ENCODE results near the gene PLXNA4.

The PLXNA4 gene

GRCh38 chr7:132588596-132588995 lies 12.3 kb upstream of the PLXNA4 start:
- DNase-seq (ENCODE audit: low spot score) = no peak

GRCh38 chr7:132584796-132585494 lies 8.7 kb upstream of the PLXNA4 start:
- no peak for DNase-seq (ENCODE audit: low spot score)

DNA sequence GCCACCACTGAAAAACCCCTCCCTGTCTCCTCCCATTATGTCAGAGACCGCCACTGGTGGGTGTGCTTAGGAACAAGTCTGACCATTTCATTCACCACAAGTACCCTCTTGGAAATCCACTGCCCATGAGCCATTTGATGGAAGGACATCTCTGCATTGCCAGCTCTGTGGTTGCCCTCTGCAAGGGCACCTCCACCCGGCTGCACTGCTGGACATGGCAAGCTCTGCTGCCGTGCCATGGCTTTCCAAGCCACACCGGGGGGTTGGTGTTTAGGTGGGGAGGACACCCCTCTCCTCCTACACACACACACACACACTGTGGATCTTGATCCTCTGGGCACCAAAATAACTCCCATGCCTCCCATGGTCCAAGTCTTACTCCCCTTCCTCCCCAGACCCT lies 5.2 kb upstream of the PLXNA4 start:
- no peak for DNase-seq (ENCODE audit: low spot score)

GRCh38 chr7:132580717-132581285 lies 4.5 kb upstream of the PLXNA4 start:
- peak; percentile 77 for DNase-seq (ENCODE audit: low spot score)

- no peak for DNase-seq (ENCODE audit: low spot score)
These were observed 4.0 kb upstream of the PLXNA4 start for GRCh38 chr7:132580277-132580676.

- DNase-seq (ENCODE audit: low spot score) = no peak
These were observed 3.1 kb upstream of the PLXNA4 start for GRCh38 chr7:132579260-132579899.

GRCh38 chr7:132578826-132579225 lies 2.6 kb upstream of the PLXNA4 start:
- no peak for DNase-seq (ENCODE audit: low spot score)

DNA sequence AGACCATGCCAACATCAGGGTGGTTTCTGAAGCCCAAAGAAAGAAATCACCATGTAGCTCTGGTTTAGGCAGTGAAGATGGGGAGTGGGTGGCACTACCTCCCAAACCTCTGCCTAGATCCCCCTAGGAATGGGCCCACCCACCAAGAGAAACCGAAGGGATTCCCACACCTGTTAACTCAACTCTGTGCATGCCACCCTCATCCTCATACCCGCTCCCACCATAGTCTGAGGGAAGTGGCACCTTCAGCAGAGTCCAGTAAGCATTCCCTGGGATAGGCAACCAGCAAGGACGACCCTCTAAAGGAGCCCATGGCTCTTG lies 1.7 kb upstream of the PLXNA4 start:
- DNase-seq (ENCODE audit: low spot score) = no peak

DNA sequence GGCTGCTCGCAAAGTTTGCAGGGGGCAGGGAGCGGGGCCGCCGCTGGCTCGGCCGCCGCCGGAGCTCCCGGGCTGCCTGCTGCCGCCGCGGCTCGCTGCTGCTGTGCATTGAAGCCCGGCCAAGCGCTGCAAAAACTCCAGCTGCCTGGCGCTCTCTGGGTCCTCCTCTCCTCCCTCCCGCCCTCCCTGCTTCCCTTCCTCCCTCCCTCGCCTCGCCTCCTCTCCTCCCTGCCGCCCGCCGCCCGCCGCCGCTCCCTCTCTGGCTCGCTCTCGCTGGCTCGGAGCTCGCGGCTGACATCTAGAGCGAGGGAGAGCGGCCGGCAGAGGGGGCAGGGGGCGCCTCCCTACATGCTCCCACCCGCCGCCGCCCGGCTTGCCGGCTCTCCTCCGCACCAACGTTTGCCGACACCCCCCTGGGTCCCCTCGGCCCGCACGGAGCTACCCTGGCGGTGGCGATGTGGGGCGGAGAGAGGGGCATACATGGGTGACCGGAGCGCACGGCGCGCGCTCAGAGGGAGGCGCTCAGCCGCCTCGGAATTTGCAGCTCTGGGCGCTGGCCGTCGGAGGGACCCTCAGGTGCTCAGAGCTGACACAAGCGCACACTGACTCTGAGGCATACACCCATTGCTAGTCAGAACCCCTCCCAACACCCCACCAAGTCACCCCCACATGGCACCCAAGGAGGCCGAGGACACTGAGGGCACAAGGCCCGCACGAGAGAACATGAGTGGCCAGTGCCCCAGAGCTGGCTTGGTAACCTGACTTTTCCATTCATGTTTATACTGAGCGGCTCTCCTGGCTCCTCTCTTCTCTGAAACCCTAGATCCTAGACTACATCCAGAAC lies 1.2 kb upstream of the PLXNA4 start:
- no peak for DNase-seq (ENCODE audit: low spot score)

DNA sequence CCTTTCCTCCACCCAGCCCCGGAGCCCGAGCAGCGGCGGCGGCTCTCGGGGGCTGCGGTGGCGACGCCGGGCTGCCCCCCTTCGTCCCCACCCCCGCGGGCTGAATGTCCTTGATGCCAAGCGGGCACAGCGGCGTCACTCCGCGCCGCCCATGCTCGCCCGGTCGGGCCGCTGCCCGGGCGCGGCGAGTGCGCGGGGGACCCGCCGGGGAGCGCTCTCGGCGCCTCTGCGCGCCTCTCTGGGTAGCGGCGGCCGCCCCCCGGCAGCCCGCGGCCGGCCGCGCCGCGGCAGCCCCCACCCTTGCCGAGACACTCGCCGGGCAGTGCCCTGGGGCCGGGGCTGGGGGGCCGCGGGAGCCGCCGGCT lies 433 bp upstream of the PLXNA4 start:
- DNase-seq (ENCODE audit: low spot score) = no peak

- no peak for DNase-seq (ENCODE audit: low spot score)
These were observed 770 bp downstream of the PLXNA4 start for GRCh38 chr7:132575419-132575981.

- DNase-seq (ENCODE audit: low spot score) = no peak
These were observed 2.0 kb downstream of the PLXNA4 start for GRCh38 chr7:132574223-132574622.

DNA sequence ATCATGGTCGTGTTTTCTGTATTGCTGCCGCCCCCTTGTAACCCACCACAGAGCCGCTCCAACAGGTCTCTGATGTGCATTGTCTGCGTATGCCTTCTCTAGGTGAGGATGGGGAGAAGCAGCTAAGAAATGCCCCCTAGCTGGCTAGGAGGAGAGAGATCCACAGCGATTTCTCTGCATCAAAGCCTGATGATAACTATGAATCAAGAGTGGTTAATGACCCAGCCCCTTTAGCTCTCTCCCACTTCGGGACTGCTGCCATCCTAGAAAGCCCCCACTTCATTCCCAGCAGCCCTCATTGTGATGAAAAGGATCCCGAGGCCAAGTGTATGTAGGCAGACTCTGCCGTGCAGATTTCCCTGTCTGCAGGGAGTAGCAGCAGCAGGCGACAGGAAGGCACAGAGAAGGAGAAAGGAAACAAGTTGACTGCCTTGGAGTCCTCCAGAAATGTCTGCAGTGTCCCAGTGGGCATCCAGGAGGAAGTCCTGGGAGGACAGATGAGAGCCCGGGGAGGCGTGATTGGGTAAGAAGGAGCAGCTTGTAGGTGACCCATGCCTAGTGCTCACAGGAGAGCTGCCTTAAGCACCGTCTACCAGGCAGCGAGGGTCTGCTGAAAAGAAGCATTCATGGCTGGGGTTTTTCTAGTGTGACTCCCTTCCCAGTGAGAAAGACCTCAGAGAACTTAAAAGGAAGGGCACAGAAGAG lies 2.9 kb downstream of the PLXNA4 start:
- no peak for DNase-seq (ENCODE audit: low spot score)

- no peak for DNase-seq (ENCODE audit: low spot score)
These were observed 3.7 kb downstream of the PLXNA4 start for GRCh38 chr7:132572526-132572925.

DNA sequence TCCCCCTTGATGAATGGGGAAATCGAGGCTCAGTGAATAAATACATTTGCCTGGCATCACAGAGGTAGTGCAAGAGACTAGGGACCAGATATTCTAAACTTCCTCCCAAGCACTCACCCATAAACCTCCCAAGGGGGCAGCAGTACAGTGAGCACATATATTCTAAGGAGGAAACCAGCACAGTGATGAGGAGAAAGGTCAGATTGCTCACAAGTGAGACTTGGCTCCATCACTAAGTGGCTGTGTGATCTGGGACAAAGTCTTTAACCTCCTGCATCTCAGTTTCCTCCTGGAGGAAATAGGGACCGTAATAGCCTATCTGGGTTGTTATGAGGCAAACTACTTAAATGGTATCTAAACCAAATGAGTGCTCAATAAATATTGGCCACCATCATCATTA lies 4.3 kb downstream of the PLXNA4 start:
- no peak for DNase-seq (ENCODE audit: low spot score)

GRCh38 chr7:132569884-132570614 lies 6.2 kb downstream of the PLXNA4 start:
- DNase-seq (ENCODE audit: low spot score) = no peak

DNA sequence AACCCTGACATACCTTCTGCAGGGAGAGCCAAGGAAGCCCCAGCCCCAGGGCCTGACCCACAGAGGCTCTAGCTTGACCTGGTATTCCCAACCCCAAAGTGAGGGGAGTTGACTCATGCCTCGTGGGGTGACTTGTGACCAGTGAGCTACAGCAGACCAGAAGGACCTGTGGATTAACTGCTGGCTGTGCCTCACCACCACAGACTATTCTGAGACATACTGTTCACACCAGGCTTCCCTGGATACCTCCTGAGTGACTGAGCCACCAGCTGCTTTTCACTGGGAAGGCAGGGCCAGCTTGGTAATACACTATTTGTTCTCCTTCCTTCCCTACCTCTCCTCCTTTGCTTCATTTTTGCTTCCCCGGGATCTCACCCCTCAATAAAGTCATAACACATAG lies 7.3 kb downstream of the PLXNA4 start:
- no peak for DNase-seq (ENCODE audit: low spot score)

DNA sequence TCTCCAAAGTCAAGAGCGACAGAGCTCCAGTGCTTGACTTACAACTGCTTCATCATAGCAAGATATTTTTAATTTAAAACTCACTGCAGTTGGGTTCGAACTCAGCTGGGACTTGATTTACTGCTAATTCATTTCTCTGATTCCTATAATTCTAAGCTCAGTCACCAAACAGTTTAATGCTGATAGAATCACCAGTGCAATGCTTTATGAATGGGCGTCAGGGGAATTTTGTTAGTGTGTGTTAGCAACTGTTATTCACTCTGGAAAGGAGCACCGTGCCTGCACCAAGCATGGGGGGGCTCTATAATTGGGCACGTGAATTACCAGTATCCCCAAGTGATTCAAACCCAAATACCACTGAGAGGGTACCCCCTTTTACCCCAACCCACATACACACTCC lies 10.4 kb downstream of the PLXNA4 start:
- DNase-seq (ENCODE audit: low spot score) = no peak

DNA sequence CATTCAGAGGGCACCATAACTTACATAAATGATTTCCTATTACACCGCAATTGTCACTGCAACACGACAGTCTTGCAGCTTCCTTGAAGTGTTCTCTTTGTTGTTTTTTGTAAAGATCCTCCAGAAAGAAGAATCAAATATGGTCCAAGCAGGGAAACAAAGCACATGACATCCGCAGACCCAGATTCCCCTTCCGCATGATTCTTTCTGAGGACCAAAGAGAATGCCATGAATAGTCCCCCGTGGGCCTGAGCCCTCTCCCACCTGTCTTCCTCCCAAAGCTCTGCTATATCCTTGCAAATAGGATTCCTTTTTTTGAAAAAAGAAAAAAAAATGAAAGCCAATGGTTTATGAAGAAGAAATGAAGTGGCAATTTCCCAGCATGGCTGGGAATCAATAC lies 10.8 kb downstream of the PLXNA4 start:
- no peak for DNase-seq (ENCODE audit: low spot score)

- no peak for DNase-seq (ENCODE audit: low spot score)
These were observed 11.4 kb downstream of the PLXNA4 start for GRCh38 chr7:132564849-132565248.

- DNase-seq (ENCODE audit: low spot score) = no peak
These were observed 12.2 kb downstream of the PLXNA4 start for GRCh38 chr7:132564090-132564489.
